GM19397 (cell line): ENCODE results near the gene TSHZ2.

Experiments used
- ATAC-seq: cut with Tn5 transposase; IDR thresholded peaks from one replicate; pipeline ENCODE4 v1.9.1; 2021; ENCODE audit warnings: mild to moderate bottlenecking, moderate library complexity; ENCODE audit not compliant: unreplicated experiment

Gene TSHZ2

DNA sequence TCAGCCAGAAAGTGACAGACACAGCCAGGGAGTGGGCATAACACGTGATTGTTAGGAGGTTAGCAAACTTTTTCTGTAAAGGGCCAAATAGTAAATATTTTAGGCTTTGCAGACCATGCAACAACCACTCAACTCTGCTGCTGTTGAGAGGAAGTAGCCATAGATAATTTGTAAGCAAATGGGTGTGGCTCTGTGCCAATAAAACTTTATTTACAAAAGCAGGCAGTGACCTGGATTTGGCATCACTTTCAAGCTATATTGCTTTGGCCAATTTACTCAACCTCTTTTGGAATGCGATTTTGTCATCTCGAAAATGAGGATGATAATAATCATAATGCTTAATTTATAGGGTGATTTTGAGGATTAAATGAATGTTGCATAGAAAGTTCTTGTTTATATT lies 152.6 kb downstream of the TSHZ2 start:
- no peak for ATAC-seq

DNA sequence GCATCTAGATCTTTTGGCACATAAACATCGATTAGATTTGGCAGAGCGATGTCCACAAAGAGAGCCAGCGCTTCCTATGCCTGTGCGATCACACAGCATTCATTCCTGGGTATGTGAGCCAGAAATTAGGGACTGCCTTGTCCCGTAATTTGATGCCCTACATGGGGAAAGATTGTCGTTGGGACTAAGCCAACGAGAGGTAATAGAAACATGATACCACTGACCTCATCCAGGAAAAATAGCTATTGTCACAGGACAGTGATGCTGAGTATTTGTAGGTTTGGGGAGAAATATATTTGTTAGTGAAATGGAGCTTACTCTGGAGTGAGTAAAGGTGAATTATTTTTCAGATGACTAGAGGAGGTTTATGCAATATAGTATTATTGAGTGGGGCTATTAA lies 154.0 kb downstream of the TSHZ2 start:
- no peak for ATAC-seq

DNA sequence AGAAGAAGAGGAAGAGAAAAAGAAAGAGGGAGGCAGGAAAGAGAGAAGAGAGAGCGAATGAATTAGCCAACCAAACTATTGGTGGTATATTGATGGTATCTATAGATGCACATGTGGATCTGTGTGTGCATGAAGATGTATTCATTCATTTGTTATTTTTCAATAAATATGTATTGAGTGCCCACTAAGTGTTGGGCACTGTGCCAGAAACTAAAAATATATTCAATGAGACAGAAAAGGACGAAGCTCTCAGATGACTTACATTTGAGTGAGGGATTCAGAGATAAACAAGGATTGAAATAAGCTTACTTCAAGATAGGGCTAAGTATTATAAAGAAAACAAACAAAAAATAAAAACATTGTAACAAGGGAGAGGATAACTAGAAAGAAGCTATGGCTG lies 154.9 kb downstream of the TSHZ2 start:
- no peak for ATAC-seq

DNA sequence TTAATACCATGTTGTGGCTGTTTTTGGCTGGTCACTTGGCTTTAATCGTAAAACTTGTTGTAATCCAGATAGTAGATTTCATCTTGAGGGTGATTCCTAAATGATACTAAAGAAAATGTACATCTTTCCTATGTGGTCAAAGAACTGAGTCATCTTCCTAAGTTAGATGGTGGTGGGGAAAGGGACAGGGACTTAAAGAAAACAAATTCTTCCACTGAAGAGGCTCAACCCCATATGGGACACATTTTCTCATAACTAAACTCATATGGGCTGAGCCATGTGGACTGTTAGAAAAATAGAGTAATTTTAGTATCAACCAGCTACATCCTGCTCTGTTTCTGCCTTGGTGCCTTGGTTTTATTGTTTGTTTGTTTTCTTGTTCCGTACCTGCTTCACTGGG lies 155.8 kb downstream of the TSHZ2 start:
- no peak for ATAC-seq

DNA sequence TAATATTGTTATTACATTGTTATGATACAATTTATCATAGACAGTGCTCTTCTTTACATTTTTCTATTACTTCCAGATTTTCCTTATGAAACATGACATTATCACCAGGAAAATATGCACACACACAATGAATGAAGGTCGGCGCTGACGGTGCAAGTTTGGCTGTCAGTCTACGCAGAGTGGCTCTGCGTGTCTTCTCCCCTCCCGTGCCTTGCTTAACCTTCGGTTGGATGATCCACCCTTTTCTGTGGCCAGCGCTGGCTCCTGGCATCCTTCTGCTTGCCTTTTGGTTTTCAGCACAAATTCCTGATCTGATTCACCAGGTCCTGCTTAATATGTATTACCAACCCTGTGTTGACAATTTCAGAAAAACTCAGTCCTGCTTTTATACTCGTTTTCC lies 157.4 kb downstream of the TSHZ2 start:
- ATAC-seq = no peak

DNA sequence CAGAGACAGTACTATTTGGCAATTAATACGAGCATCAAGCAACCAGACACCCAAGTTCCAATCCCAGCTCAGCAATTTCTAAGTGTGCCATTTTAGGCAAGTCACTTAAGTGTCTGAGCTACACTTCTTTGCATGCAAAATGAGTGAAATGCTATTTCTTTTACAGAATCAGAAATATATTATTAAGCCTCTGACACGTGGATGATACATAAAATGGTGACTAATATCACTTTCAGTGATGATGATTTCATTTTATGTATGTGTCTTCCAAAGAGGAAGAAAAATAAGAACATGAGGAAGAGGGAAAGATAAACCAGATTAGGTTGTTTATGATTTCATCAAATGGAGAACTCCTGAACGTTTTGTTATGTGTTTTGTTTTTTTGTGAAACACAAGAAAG lies 158.6 kb downstream of the TSHZ2 start:
- ATAC-seq = no peak

DNA sequence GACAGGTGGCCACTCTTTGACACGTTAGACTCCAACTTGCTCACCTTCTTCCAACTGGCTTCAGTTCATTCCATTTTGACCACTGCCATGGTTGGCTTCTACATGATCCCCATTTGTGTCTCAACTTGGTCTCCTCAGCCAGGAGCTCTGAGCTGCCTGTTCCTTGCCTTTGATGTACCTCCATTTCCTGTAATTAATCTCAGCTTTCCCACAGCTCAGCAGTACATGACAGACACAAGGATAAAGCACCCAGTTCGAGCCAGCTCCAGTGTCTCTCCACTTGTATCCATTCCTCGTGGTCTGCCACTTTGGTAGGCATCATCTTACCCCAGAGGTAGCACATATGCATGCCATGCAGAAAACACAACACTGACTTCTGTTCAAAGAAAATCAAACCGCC lies 161.0 kb downstream of the TSHZ2 start:
- no peak for ATAC-seq

DNA sequence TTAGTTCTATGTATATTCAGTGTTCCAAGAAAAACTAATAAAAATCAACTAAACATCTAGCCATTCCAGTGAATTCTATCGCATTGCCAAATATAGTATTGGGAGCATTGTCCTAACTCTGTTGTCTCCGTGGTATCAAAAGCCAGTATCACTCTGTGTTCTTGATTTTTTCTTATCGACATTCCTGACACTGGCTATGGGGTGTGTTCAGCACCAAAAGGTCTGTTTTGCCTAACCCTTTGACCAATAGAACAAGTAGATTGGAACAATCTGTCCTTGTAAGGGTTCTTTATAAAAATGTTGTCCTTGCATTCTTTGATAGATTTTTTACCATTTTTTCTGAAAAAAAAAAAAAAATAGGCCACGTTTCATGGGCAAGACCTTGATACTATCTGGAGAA lies 161.5 kb downstream of the TSHZ2 start:
- ATAC-seq = no peak

DNA sequence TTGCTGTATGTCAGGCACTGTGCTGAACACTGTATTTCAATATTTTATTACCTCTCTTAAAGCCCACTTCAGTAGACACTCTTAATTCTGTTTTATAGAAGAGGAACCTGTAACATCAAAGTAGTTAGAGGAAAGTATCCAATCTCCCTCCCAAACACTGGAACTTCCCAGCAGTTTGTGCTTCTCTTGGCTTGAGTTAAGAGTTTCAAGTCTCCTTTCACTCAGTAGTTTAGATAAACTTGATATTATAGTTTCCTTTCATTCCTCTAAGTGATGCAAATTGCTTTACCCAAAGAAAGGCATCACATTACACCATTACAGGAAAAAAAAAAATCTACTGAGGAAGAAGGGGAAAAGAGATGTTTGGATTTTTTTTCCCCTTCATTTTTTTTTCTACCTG lies 164.3 kb downstream of the TSHZ2 start:
- no peak for ATAC-seq

DNA sequence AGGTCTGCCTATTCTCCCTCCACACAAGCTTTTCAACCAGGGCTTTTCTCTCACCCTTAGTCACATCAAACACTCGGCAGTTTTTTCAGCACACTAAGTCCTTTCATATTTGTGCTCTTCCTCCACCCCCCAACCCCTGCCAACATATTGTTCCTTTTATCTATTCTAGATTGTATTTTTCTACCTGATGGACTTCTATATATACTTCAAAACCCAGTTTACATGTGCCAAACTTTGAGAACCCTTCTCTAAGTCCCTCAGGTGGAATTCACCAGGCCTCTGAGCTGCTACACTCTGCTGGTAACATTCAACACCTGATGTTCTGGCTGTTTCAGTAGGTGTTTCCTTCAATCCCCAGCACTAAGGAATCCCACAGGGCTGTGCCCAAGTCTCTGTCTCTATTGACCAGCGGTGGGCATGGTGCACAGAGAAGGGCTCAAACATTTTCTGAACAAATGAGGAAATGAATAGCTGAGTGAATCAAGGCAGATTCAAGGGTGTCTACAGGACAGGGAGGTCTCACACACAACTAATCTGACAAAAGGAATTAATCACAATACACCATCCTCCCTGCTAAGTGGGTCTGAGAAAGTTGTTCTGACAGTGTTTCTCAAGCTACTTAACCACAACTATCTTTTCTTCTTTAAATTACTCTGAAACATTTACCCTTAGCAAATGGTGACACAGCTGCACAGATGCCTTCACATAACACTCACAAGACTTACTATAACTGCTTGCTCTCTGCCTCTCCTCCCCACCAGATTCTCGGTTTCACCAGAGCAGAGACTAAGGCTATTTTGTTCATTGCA lies 166.5 kb downstream of the TSHZ2 start:
- peak; percentile 87 for ATAC-seq

DNA sequence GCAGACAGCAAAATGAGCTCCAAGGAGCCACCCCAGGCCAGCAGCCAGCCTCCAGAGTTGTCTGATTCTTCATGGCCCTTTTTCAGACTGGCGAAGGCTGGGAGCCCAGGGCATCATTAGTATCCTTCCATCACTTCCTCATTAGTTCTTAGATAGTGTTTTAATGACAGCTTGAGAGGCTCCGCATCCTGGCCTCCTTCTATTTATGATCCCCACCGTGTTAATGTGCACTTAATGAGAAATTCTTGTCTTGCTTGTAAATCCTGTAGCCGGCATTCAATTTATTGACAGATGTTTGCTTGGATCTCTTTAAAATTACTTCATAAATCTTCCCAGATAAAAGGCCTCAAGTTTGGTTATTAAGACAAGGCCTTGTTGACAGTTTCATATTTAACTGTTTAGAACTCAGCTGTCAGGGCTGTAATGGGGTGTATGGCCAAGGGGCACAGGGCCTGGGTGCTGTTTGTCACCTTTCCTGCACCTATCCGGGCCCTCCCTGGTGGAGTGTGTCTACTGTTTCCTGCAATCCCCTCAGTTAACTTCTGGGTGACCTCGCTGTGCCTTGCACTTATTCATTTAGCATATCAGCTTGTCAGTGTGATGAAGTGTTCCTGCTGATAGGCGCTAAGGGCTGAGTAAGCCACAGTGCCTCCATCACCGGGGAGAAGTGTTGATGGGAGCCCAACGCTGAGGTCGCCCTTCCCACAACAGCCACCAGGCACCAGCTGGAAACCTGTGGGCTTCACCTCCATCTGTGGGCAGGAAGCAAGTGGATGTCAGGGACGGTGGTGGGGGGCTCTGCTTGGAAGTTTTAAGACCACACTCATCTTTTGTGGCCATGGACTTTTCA lies 169.3 kb downstream of the TSHZ2 start:
- ATAC-seq = no peak

DNA sequence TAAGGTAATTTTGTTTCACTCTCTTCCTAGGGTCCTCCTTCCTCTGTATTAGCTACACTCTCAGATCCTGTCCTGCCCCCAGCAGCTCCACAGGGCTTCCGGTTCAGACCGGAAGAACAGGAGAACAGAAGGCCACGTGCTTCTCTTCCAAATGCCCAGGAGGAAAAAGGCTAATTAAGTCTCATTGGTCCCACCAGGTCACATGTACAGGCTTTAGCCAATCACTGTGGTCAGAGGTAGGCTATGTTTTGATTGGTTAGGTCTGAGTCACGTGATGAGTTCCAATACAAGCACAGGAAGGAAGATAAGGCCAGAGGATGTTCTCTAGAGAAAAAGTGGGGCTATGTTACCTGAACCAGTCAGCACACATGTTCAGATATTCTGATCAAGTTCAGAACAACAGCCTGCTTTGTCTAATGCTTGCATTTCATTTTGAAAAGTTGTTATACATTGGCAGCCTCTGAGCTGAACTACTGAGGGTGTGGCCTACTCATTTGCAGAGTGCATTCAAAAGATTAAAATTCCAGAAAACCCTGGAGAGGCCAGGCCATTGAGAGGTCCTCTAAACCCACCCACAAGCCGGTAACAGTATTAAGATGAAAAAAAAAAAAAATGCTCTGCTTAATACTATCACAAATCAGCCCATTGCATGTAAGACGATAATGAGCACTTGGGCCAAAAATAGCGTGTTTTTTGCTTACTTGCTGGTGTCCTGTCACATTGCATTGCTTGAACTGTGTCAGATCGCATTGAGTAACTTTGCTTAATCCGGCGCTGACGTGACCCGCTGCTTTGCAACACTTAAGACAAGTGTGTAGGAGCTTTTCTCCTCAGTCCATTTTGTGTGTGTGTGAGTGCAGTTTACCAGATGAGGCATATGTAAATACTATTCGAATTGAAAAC lies 170.3 kb downstream of the TSHZ2 start:
- no peak for ATAC-seq

DNA sequence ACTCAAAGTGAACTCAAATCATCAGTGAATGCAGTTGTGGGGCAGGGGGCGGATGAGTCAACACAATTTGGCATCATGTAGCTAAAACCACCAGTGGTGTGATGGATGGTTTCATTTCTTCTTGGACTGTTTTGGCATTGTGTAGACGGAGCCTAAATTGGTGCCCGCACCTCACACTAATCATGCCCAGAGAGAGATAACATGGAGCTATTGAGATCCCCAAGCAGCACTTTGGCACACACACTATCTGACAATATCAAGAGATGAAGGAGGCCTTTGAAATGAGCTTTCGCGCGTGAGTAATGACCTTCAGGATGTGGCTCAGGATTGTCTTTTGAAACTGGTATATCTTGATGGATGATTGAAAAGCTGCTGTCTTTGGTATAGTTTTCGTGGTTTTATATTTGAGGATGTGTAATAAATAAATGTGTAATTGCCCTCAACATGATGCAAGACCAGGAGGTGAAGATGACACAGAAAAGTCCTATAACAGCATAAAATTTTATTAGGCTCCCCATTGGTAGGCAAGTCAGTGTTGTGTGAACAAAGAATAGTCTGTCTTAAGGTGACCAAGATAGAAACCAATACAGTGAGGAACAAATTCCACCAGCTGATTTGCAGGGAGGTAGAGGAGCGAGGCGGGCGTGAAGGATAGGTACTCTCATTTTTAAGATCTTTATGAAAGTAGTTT lies 174.2 kb downstream of the TSHZ2 start:
- no peak for ATAC-seq

DNA sequence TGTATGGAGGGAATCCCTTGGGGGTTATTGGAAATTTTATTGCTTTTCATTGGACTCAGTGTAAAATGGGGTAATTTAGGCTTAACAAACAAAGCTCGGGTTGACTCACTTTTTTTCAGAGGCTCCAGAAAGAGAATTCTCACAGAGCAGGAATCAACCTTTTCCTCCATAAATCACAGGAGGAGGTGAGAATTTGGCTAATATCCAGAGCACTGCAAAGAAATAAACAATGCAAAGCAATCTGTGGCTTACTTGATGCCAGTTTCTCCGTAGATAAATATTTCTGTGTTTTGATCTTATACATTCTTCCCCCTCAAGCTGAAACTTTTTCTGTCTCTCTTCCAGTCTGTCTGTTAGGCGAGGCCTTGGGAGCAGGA lies 176.6 kb downstream of the TSHZ2 start:
- ATAC-seq = no peak

DNA sequence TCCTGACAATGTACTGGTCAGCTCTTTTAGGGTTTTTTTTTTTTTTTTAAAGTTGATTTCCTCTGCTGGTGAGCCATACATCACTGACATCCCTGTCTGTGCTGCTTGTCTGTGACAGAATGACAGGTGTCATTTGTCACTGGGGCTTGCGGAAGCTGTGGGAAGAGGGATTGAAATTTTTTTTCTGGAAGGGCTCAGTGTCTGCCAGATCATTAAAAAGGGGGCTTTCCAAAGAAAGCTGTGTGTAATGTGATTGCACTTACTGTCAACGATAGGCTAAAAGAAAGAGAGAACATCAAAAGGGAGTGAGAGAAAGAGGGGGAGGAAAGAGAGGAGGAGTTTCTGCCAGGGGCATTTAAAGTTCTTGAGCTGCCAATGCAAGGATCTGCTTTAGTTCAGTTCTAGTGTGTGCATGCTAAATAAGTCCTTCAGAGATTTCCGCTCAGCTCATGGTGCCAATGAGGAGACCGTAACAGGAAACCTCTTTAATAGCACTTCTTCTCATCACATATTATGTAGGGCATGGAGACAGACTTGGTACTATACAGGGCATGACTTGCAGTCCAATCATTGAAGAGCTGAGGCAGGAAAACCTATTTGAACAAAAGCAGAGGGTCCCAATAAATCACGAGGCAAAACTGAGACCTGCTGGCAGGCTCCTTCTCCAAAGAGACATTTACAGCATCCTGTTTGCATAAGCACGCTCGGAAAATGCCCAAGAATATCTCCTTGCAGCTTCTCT lies 177.2 kb downstream of the TSHZ2 start:
- no peak for ATAC-seq

DNA sequence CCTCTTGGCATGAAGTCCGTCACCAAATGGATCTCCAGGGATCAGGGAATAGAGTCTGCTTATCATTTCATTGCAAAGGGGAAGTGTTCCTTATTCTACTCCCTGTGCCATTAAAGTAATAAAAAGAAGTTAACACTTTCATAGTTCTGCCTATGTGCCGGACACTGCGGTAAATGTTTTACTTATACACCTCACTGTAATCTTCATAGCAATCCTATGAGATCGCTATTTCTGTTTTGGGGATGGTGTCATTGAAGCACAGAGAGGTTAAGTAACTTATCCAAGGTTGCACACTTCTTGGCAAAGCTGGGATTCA lies 177.7 kb downstream of the TSHZ2 start:
- no peak for ATAC-seq

DNA sequence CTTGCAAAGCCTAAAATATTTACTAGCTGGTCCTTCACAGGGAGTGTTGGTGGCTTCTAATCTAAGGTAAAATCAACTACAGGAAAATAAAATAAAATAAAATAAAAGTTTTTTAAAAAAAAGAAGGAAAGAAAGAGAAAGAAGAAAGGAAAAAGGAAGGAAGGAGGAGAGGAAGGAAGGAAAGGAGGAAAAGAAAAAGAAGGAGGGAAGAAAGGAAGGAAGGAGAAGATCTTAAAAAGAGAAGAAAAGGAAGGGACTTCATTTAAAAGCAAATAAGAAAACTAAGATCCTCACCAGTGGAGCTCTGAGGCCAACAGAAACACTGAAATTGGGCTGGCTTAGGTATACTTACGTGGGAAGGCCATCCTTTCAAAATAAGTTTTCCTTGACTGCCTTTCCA lies 178.4 kb downstream of the TSHZ2 start:
- ATAC-seq = no peak

DNA sequence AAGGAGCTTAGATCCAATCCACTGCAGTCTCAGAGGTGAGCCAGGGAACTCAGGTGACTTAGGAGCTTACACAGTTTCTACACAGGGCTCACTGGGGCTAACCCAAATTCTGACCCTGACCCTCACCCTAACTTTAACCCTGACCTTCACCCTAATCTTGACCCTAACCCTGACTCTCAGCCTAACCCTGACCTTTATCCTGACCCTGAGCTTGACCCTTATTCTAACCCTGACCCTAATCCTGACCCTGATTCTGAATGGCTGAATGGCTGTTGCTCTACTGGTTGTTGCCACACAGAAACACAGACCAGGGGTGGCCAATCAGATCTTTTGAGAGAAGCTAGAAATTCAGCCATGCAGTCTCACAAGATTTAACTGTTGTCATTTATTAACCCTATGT lies 180.1 kb downstream of the TSHZ2 start:
- ATAC-seq = no peak

DNA sequence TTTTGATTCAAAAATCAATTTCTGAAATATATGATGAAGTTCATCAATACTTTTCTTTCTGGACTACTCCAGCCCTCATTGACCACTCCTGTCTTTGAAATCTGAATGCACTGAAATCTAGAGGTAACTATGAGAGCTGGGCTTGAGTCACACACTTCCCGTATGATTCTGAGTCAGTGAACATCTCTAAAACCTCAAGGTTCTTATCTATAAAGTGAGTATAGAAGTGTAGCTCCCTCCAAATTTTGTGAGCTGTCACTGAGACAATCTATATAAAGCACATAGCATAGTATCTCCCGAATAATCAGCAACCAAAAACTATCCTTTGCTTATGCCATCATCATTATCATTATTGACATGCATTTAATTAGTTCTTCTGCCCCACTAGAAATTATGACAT lies 182.4 kb downstream of the TSHZ2 start:
- no peak for ATAC-seq
